GM21825 (cell line): ENCODE data around the gene KIAA1217.
A peak's percentile ranks its signal among the peaks of the same experiment; 100 is the strongest.

Experiments used
- ATAC-seq: cut with Tn5 transposase; IDR thresholded peaks from one replicate; pipeline ENCODE4 v1.9.1; 2021; ENCODE audit warnings: mild to moderate bottlenecking, moderate library complexity; ENCODE audit not compliant: unreplicated experiment

KIAA1217 gene

GRCh38 chr10:24358022-24358421, 149.1 kb downstream of the KIAA1217 start:
- no peak for ATAC-seq

DNA sequence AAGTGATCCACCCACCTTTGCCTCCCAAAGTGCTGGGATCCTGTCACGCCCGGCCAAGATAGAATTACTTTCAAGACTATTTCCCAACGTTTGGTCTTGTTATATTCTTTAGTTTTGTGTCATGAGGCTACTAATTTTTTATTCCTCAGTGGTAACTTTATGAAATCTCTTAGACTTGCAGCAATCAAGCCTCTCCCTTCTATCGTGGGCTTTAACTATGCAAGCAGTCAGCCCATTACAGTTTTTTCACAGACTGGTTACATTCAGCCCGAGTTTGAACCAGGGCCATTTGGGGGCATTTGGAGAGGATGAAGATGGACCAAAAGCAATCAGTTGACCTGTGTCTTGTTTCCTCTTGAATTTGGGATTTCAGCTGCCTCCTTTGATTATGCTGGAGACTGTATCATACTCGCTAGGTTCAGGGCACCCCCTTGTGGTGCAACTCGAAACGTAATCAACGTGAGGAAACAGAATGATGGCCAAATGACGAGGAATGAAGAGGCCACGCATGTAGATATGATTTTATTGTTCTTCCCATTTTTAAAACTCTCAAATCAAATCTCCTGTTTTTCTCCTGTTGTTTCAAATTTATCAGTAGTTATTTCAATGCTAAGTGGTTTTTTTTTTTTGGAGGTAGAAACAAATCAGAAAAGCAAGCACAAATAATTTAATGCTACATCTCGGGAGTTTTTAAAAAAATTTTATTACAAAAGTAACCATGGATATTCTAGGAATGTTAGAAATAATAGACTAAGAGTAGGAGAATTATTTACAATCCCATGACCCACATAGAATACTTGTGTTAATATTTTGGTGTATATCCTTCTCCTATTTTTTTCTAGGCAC, 151.6 kb downstream of the KIAA1217 start:
- ATAC-seq, result peak; percentile 79

DNA sequence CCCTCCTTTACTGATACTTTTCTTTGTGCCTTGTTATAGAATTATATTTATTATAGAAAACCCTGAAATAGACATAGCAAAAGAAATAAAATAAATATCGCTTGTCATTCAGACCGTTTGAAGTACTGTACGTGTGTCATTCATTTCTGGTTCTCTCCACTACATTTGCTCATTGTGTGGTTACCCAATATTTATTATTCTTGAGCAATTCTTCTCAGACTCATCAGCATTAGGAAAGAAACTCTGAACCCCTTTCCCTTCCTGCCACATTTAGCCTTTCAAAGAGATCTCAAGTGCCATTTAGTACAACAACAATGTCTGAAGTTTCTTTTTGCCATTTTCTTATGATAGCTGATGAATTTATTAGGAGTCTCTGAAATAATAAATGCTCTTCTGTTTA, 154.1 kb downstream of the KIAA1217 start:
- ATAC-seq, result no peak

- ATAC-seq, result no peak
These were observed 158.8 kb downstream of the KIAA1217 start for GRCh38 chr10:24367688-24368087.

- ATAC-seq, result no peak
These were observed 161.9 kb downstream of the KIAA1217 start for GRCh38 chr10:24370877-24371276.

DNA sequence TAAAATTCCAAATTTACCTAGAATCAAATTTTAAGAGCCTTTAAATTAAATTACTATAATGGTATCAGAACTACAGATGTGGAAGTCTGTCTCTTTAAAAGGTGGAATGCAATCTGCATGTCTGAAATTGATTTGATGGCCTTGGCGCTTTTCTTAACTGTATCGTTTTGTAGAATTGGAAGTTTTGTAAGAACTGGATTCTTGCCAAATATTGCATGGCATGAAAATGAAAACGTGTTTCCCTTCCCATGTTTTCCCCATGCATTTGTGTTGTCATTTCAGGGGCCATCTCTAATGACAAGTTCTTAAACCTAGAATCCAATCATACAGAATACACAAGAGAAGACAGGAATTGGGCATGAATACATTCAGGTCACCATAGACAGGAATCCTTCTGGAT, 162.5 kb downstream of the KIAA1217 start:
- no peak for ATAC-seq

DNA sequence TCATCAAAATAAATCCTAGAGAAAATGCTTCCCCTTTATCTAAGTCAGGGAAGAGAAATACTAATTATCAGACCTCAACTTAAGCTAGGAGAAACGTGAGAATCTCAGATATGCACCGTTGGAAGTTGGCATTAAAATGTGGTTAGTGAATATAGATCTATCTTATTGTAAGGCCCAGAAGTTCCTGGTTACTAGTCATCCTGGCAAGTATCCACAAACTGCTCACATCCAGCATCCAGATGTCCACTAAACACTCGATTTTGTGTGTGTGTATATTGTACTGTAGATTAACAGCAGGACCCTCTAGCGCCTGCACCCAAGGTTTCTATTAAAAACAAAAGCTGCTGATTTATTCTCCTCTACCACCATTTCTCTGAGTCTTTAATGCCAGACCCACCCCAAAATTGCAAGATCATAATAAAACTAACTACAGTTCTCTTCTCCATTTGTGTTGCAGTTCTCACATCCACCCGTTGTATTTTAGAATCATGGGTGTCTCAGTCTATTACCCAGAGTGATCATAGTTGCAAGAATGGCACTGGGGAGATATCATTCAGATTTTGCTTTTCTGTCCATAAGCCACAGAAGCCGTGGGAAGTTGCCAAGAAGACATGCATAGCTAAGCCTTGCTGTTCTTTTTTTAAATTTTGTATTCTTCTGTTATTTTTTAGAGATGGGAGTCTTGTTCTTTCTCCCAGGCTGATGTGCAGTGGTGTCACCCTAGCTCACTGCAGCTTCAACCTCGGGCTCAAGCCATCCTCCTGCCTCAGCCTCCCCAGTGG, 165.4 kb downstream of the KIAA1217 start:
- ATAC-seq, result no peak

DNA sequence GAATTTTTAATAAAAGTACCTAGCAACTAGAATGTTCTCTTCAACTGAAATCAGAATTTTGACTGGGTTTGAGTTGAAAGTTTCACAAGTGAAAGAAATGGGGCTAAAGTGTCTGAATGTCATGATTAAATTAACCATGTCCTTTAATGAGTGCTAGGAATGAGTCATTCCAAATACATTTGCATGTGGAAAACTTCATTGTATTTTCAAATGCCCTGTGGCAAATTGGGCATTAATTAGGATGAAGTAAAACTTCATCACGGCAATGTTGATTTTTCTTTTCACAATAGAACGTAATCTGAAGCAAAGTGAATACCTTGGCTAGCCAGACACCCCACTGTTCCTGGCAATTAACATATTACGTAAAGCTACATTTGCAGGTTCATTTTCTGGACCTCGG, 166.6 kb downstream of the KIAA1217 start:
- ATAC-seq, result no peak

DNA sequence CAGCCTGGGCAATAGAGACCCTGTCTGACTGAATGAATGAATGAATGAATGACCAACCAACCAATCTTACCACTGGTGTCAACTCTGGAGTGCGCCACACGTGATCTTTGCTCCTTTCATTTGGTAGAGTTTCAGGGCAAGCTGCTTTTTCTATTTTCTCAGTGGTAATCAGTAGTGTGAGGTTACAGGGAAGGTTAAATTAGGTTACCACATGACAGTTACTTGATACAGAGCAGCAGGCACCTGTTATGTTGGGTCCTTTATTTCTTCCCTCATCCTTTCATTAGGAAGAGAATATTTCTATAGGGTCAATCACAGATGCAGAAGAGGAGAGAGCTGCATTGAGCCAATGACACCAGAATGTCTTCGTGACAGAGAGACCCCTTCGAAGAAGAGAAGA, 167.8 kb downstream of the KIAA1217 start:
- no peak for ATAC-seq

DNA sequence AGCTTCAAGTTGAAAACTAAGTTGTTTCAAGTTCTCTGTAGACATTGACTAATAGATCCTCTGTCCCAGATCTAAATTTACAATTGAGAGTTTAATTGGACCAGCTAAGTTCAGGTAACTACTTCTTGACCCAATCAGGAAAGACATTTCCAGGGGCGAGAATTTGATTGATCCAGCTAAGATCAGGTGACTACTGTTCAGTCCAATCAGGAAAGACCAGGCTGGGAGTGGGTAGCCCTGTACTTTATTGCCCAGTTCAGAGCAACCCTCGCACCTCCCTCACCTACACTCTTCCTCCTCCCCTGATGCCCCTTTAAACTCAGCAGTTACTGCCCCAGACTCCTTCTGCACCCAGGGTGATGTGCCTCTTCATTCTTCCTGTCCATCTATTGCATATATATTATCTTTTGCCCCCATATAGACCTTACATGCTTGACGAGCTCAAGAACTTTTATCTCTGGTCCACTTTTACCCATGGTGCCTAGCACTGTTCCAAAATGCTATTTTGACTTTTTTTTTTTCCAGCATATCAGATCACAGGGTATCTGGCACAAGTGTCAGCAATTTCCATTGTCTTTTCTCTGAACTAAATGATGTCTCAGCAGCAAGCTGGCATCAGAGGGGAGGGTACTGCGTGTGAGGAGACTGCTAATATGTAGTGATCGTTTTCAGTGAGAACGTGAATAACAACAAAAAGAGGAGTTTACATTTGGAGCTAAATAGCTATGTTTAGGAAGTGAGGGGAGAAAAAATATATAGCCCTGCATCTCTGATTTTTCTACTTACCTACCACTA, 169.4 kb downstream of the KIAA1217 start:
- ATAC-seq, result no peak

GRCh38 chr10:24381235-24382010, 172.5 kb downstream of the KIAA1217 start:
- no peak for ATAC-seq

DNA sequence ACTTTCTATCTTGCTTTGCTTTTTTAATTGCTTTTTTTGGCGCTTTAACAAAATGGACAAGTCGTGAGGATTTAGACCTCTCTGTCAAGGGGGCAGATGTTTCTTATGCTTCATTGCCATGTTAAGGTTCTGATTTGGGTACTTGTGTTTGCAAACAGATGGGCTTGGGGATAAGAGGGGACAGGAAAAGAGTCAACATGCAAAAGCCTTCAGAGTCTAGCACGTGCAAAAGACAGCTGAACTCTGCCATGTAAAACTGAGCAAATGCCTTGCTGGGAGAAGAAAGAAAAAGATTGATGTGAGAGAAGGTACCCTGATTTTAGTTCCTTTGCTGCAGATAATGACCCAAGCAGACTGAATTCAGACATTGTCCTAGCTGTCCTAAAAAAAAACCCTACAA, 173.1 kb downstream of the KIAA1217 start:
- ATAC-seq, result no peak

DNA sequence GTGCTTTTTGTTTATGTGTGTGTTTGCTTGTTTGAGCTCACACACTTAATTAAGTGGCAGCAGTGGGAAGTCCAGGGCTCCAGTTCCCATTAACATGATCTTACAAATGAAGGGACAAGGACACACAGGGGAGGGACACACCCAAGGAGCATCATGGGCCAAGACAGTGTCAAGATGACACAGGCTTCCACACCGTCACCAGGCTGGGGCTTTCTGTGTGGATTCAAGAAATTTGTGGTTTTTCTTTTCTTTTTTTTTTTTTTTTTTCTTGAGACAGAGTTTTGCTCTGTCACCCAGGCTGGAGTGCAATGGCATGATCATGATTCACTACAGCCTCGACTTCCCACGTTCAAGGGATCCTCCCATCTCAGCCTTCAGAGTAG, 173.6 kb downstream of the KIAA1217 start:
- ATAC-seq, result no peak

- ATAC-seq, result peak; percentile 54
These were observed 174.2 kb downstream of the KIAA1217 start for GRCh38 chr10:24382979-24383663.

GRCh38 chr10:24383681-24384106, 174.8 kb downstream of the KIAA1217 start:
- peak; percentile 82 for ATAC-seq

DNA sequence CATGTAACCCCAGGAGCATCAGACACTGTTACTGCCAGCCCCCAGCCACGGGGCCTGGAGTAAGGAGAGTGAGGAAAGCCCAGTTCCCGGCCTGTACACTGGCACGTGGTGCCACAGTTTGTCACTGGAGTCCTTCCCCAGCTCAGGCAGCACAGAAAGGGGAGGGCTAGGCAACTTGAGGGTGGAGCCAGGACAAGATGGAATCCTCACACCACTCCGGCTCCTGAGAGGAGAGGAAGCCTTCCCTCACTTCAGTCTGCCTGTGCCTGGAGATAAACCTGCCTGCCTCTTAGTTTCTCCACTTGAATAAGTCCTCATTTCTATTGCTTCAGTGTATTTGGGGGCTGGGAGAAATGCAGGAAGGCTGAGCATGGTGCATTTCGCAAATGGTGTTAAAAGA, 176.0 kb downstream of the KIAA1217 start:
- ATAC-seq, result no peak

DNA sequence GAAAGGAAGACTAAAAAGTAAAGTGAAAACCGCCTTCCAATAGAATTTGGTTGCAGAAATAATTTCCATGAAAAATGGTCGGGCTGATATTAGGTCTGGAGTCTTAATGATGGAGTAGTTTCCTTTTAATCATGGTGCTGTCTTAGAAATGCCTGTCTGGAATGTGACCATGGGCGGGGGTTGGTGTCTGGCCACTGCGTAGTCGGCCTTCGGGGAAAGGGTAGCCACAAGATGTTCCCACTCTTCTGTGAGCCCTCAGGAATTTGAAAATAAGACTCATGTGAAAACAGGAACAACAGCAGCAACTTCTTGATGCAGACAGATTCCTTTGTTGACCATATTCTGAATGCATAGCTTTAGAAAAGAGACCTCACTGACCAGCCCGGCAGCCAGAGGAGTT, 176.8 kb downstream of the KIAA1217 start:
- no peak for ATAC-seq

DNA sequence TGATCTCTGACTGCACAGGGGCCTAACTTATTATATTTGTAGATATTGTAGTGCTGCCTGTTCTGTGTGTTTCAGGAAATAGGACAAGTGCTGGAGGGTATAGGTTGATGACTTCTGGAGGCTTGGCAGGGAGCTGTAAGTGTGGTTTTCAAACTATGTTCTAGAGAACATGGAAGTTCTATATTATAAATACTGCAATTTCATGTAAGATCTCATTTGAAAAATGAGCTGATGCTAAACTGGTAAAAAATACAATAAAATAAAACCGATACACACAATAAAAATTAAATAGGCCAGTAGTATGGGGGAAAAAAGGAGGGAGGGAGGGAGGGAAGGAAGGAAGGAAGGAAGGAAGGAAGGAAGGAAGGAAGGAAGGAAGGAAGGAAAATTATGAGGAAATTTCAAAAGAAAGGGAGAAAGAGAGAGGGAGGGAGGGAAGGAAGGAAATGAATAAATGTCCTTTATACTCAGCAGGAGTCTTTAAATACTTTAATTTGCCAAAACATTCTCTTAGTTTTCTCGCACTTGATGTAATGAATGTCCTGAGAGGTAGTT, 181.3 kb downstream of the KIAA1217 start:
- no peak for ATAC-seq

DNA sequence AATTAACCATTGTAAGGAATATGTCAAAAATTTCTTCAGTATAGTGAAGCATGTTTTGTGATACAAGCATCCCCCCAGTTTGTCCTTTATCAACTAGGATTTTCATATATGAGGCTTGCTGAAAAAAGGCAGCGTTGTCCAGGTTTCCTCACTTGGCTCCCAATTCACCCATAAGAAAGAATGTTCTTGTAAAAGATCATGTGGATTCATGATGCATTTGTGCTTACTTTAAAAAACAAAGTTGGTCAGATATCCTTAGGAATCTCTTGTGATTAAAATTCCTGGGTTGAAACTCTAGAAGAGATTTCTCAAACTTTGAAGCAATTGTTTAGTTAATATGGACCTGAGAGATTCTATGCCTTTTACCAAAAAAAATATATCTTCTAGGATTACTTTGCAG, 181.8 kb downstream of the KIAA1217 start:
- ATAC-seq, result no peak

GRCh38 chr10:24393201-24393600, 184.3 kb downstream of the KIAA1217 start:
- no peak for ATAC-seq
